ENCODE measurements around the gene AK5.

AK5 gene

GRCh38 chr1:77281491-77282186, at the start of gene AK5:
AK5 (plus strand) TSS chr1:77282019; CDS start chr1:77282314, 295 bp downstream.
- in situ Hi-C loops (cut with MboI; ENCODE audit: low pct_unique_long_range_greater_than_20kb, low sequenced_read_pairs) = no loop called here
- DNase-seq = peak; percentile 21

GRCh38 chr1:77232829-77233228, 49.0 kb upstream of the AK5 start:
- in situ Hi-C loops (cut with MboI; ENCODE audit: low pct_unique_long_range_greater_than_20kb, low sequenced_read_pairs) = no loop called here
- DNase-seq = no peak

- in situ Hi-C loops (cut with MboI; ENCODE audit: low pct_unique_long_range_greater_than_20kb, low sequenced_read_pairs) = no loop called here
Observed at GRCh38 chr1:77234096-77234495, 47.7 kb upstream of the AK5 start.

GRCh38 chr1:77234943-77235342, 46.9 kb upstream of the AK5 start:
- DNase-seq = no peak
- in situ Hi-C loops (cut with MboI; ENCODE audit: low pct_unique_long_range_greater_than_20kb, low sequenced_read_pairs) = no loop called here

More at GRCh38 chr1:77234096-77234495, 47.7 kb upstream of the AK5 start:
- no peak for DNase-seq

GRCh38 chr1:77238462-77238861, 43.4 kb upstream of the AK5 start:
- in situ Hi-C loops (cut with MboI; ENCODE audit: low pct_unique_long_range_greater_than_20kb, low sequenced_read_pairs) = no loop called here
- no peak for DNase-seq

- in situ Hi-C loops (cut with MboI; ENCODE audit: low pct_unique_long_range_greater_than_20kb, low sequenced_read_pairs) = no loop called here
- no peak for DNase-seq
Observed at GRCh38 chr1:77239311-77239710, 42.5 kb upstream of the AK5 start.

- in situ Hi-C loops (cut with MboI; ENCODE audit: low pct_unique_long_range_greater_than_20kb, low sequenced_read_pairs) = no loop called here
- no peak for DNase-seq
Observed at GRCh38 chr1:77245830-77246229, 36.0 kb upstream of the AK5 start.

GRCh38 chr1:77250126-77250525, 31.7 kb upstream of the AK5 start:
- in situ Hi-C loops (cut with MboI; ENCODE audit: low pct_unique_long_range_greater_than_20kb, low sequenced_read_pairs) = no loop called here
- DNase-seq = no peak

- peak; percentile 8 for DNase-seq
- in situ Hi-C loops (cut with MboI; ENCODE audit: low pct_unique_long_range_greater_than_20kb, low sequenced_read_pairs) = no loop called here
Observed at GRCh38 chr1:77253211-77253610, 28.6 kb upstream of the AK5 start.

GRCh38 chr1:77263708-77264107, 18.1 kb upstream of the AK5 start:
- in situ Hi-C loops (cut with MboI; ENCODE audit: low pct_unique_long_range_greater_than_20kb, low sequenced_read_pairs) = no loop called here
- no peak for DNase-seq

GRCh38 chr1:77265180-77265579, 16.6 kb upstream of the AK5 start:
- in situ Hi-C loops (cut with MboI; ENCODE audit: low pct_unique_long_range_greater_than_20kb, low sequenced_read_pairs) = no loop called here
- no peak for DNase-seq

- in situ Hi-C loops (cut with MboI; ENCODE audit: low pct_unique_long_range_greater_than_20kb, low sequenced_read_pairs) = no loop called here
- no peak for DNase-seq
Observed at GRCh38 chr1:77267035-77267434, 14.8 kb upstream of the AK5 start.

- no peak for DNase-seq
- in situ Hi-C loops (cut with MboI; ENCODE audit: low pct_unique_long_range_greater_than_20kb, low sequenced_read_pairs) = no loop called here
Observed at GRCh38 chr1:77271852-77272580, 9.8 kb upstream of the AK5 start.

- in situ Hi-C loops (cut with MboI; ENCODE audit: low pct_unique_long_range_greater_than_20kb, low sequenced_read_pairs) = no loop called here
- no peak for DNase-seq
Observed at GRCh38 chr1:77273891-77274290, 7.9 kb upstream of the AK5 start.

- in situ Hi-C loops (cut with MboI; ENCODE audit: low pct_unique_long_range_greater_than_20kb, low sequenced_read_pairs) = no loop called here
- no peak for DNase-seq
Observed at GRCh38 chr1:77275194-77275593, 6.6 kb upstream of the AK5 start.

- in situ Hi-C loops (cut with MboI; ENCODE audit: low pct_unique_long_range_greater_than_20kb, low sequenced_read_pairs) = no loop called here
- no peak for DNase-seq
Observed at GRCh38 chr1:77276941-77277340, 4.9 kb upstream of the AK5 start.

- in situ Hi-C loops (cut with MboI; ENCODE audit: low pct_unique_long_range_greater_than_20kb, low sequenced_read_pairs) = no loop called here
- DNase-seq = peak; percentile 76
Observed at GRCh38 chr1:77279929-77280328, 1.9 kb upstream of the AK5 start.

GRCh38 chr1:77280962-77281361, 857 bp upstream of the AK5 start:
- DNase-seq = no peak
- in situ Hi-C loops (cut with MboI; ENCODE audit: low pct_unique_long_range_greater_than_20kb, low sequenced_read_pairs) = no loop called here

- in situ Hi-C loops (cut with MboI; ENCODE audit: low pct_unique_long_range_greater_than_20kb, low sequenced_read_pairs) = no loop called here
- peak; percentile 25 for DNase-seq
Observed at GRCh38 chr1:77282187-77282865, 507 bp downstream of the AK5 start.

- in situ Hi-C loops (cut with MboI; ENCODE audit: low pct_unique_long_range_greater_than_20kb, low sequenced_read_pairs) = no loop called here
- peak; percentile 19 for DNase-seq
Observed at GRCh38 chr1:77282866-77283539, 1.2 kb downstream of the AK5 start.

Data from KBM-7 (cell line).